H9 (cell line): ENCODE results near the gene ANAPC1. TPM values are rescaled to one million over a fixed set of nuclear protein-coding genes. Genes with fewer than 3 reads are reported as not detected.

Experiments used
- DNase-seq: peaks from one replicate; pipeline ENCODE4 v3.0.0-alpha.2; 2017
- H2AFZ ChIP-seq: one replicate; pipeline ENCODE4 v1.6.1; 2013; ENCODE audit warnings: mild to moderate bottlenecking, low read length, control low read depth, moderate library complexity
- H2AK5ac ChIP-seq: 2 replicates; pipeline ENCODE4 v1.6.1; 2013; ENCODE audit warnings: low read length, control low read depth, mixed read lengths; ENCODE audit not compliant: insufficient read length
- H2BK120ac ChIP-seq: one replicate; pipeline ENCODE4 v1.6.1; 2013; ENCODE audit warnings: low read depth, mild to moderate bottlenecking, low read length, control low read depth, inconsistent platforms; ENCODE audit not compliant: poor library complexity, severe bottlenecking
- H2BK12ac ChIP-seq: 2 replicates; pipeline ENCODE4 v1.6.1; 2013; ENCODE audit warnings: low read length, control low read depth, mixed read lengths, low read depth; ENCODE audit not compliant: insufficient read length
- H2BK15ac ChIP-seq: 2 replicates; pipeline ENCODE4 v1.6.1; 2013; ENCODE audit warnings: low read depth, low read length, control low read depth
- H2BK20ac ChIP-seq: one replicate; pipeline ENCODE4 v1.6.1; 2013; ENCODE audit warnings: low read depth, mild to moderate bottlenecking, low read length, control low read depth, inconsistent platforms; ENCODE audit not compliant: poor library complexity, severe bottlenecking
- H2BK5ac ChIP-seq: 2 replicates; pipeline ENCODE4 v1.6.1; 2013; ENCODE audit warnings: low read length, control low read depth, mixed read lengths; ENCODE audit not compliant: insufficient read length
- H3K14ac ChIP-seq: 2 replicates; pipeline ENCODE4 v1.6.1; 2013; ENCODE audit warnings: low read length, control low read depth; ENCODE audit not compliant: insufficient read depth
- H3K18ac ChIP-seq: 2 replicates; pipeline ENCODE4 v1.6.1; 2013; ENCODE audit warnings: low read depth, mild to moderate bottlenecking, mixed read lengths, low read length, control low read depth; ENCODE audit not compliant: insufficient read length
- H3K23ac ChIP-seq: 2 replicates; pipeline ENCODE4 v1.6.1; 2013; ENCODE audit warnings: low read length, control low read depth, mixed read lengths, low read depth; ENCODE audit not compliant: insufficient read length
- H3K23me2 ChIP-seq: 2 replicates; pipeline ENCODE4 v1.6.1; 2013; ENCODE audit warnings: low read depth, mild to moderate bottlenecking, mixed read lengths, low read length, control low read depth; ENCODE audit not compliant: insufficient read length, poor library complexity, severe bottlenecking
- H3K27ac ChIP-seq: 2 replicates; pipeline ENCODE4 v1.5.1; 2013; ENCODE audit warnings: low read length, control low read depth, mixed read lengths, low read depth; ENCODE audit not compliant: insufficient read length
- H3K27me3 ChIP-seq: 2 replicates; pipeline ENCODE4 v1.6.1; 2013; ENCODE audit warnings: low read length, control low read depth, inconsistent platforms; ENCODE audit not compliant: insufficient read depth
- H3K4ac ChIP-seq: 2 replicates; pipeline ENCODE4 v1.6.1; 2013; ENCODE audit warnings: low read depth, mild to moderate bottlenecking, control low read depth, inconsistent platforms, low read length, moderate library complexity
- H3K4me1 ChIP-seq: 2 replicates; pipeline ENCODE4 v1.6.1; 2013; ENCODE audit warnings: low read length, control low read depth, inconsistent platforms; ENCODE audit not compliant: insufficient read depth
- H3K4me2 ChIP-seq: 2 replicates; pipeline ENCODE4 v1.6.1; 2013; ENCODE audit warnings: low read length, control low read depth, mixed read lengths; ENCODE audit not compliant: insufficient read length, insufficient read depth
- H3K56ac ChIP-seq: 2 replicates; pipeline ENCODE4 v1.6.1; 2013; ENCODE audit warnings: low read depth, mild to moderate bottlenecking, mixed read lengths, low read length, control low read depth; ENCODE audit not compliant: insufficient read length
- H3K79me1 ChIP-seq: 2 replicates; pipeline ENCODE4 v1.6.1; 2013; ENCODE audit warnings: low read depth, mild to moderate bottlenecking, moderate library complexity, low read length, control low read depth, inconsistent platforms; ENCODE audit not compliant: insufficient read depth, poor library complexity, severe bottlenecking
- H3K79me2 ChIP-seq: 2 replicates; pipeline ENCODE4 v1.6.1; 2013; ENCODE audit warnings: low read length, control low read depth, inconsistent platforms; ENCODE audit not compliant: insufficient read depth
- H3K9ac ChIP-seq: 2 replicates; pipeline ENCODE4 v1.6.1; 2013; ENCODE audit warnings: low read length, control low read depth, mixed read lengths; ENCODE audit not compliant: insufficient read length; ENCODE audit errors: extremely low read depth
- H3K9me3 ChIP-seq: one replicate; pipeline ENCODE4 v1.6.1; 2013; ENCODE audit warnings: low read depth, low read length, inconsistent platforms; ENCODE audit not compliant: control insufficient read depth
- H3T11ph ChIP-seq: one replicate; pipeline ENCODE4 v1.6.1; 2013; ENCODE audit warnings: mild to moderate bottlenecking, low read length, control low read depth, inconsistent platforms
- H4K20me1 ChIP-seq: one replicate; pipeline ENCODE4 v1.6.1; 2013; ENCODE audit not compliant: control insufficient read depth, insufficient read length, insufficient read depth
- H4K5ac ChIP-seq: 2 replicates; pipeline ENCODE4 v1.6.1; 2013; ENCODE audit warnings: low read depth, mild to moderate bottlenecking, mixed read lengths, low read length, control low read depth; ENCODE audit not compliant: insufficient read length
- H4K8ac ChIP-seq: replicated peaks from 2 replicates; pipeline ENCODE4 v1.6.1; 2013; ENCODE audit warnings: low read length, control low read depth, mixed read lengths, low read depth; ENCODE audit not compliant: insufficient read length
- H4K91ac ChIP-seq: 2 replicates; pipeline ENCODE4 v1.6.1; 2013; ENCODE audit warnings: low read depth, mild to moderate bottlenecking, moderate library complexity, mixed read lengths, low read length, control low read depth; ENCODE audit not compliant: insufficient read length
- H3K27ac Mint-ChIP-seq, 3 experiments: 2 replicates in 2 of 3; 3 replicates in 1 of 3; pipeline ENCODE4 v1.8.0; 2020 to 2021; ENCODE audit warnings: mixed read lengths in 3 of 3, mild to moderate bottlenecking in 1 of 3, moderate library complexity in 1 of 3
- H3K27me3 Mint-ChIP-seq: 2 replicates; pipeline ENCODE4 v1.8.0; 2021; ENCODE audit warnings: low read depth, mild to moderate bottlenecking, moderate library complexity, mixed read lengths
- H3K36me3 Mint-ChIP-seq, 3 experiments: 2 replicates in 2 of 3; 3 replicates in 1 of 3; pipeline ENCODE4 v1.8.0; 2020 to 2021; ENCODE audit warnings: low read depth in 3 of 3, mixed read lengths in 3 of 3; ENCODE audit not compliant: insufficient read depth in 1 of 3
- H3K4me1 Mint-ChIP-seq, 2 experiments: 2 replicates each; pipeline ENCODE4 v1.8.0; 2020; ENCODE audit warnings: mixed read lengths in 2 of 2
- H3K4me3 Mint-ChIP-seq, 2 experiments: 2 replicates in 1 of 2; 3 replicates in 1 of 2; pipeline ENCODE4 v1.8.0; 2020 to 2021; ENCODE audit warnings: mild to moderate bottlenecking in 2 of 2, mixed read lengths in 2 of 2, moderate library complexity in 1 of 2
- H3K9me3 Mint-ChIP-seq, 2 experiments: 2 replicates in 1 of 2; 3 replicates in 1 of 2; pipeline ENCODE4 v1.8.0; 2020; ENCODE audit warnings: mild to moderate bottlenecking in 2 of 2, mixed read lengths in 2 of 2, moderate library complexity in 1 of 2
- CTCF ChIP-seq: fragments of 200-600 bp; sonication (generic); conservative IDR thresholded peaks from 3 replicates; pipeline ENCODE4 v1.8.0; 2021; ENCODE audit warnings: antibody characterized with exemption, mild to moderate bottlenecking
- WGBS: extraction: QIAGEN DNeasy Blood & Tissue Kit; methylation state at CpG from one replicate; pipeline ENCODE4 v1.1.7; 2013; ENCODE audit warnings: missing lambda C conversion rate, low lambda C conversion rate, mixed read lengths; ENCODE audit not compliant: insufficient read length; ENCODE audit errors: extremely low coverage; 5-methylcytosine and 5-hydroxymethylcytosine counted together
- total RNA-seq: library from RNA; stranded (reverse); gene quantifications from 2 replicates; pipeline ENCODE4 v1.2.1, GENCODE V29; 2021

ANAPC1 gene
- total RNA-seq, 1 experiment from 2014 or later, result 79.1 TPM

- Histone ChIP-seq H3K23ac (no peak overlapping the region), H2BK15ac (no peak overlapping the region), H4K91ac (no peak overlapping the region), H3K79me1 (no peaks in the 10 kb centered on the region), H3K4ac (no peak overlapping the region), H3K79me2 (no peaks in the 10 kb centered on the region), H3K23me2 (no peaks in the 10 kb centered on the region), H2AK5ac (no peak overlapping the region), H3K27me3 (no peaks in the 10 kb centered on the region), H3T11ph (no peak overlapping the region), H3K18ac (no peak overlapping the region), H3K56ac (no peak overlapping the region), H3K4me2 (no peak overlapping the region), H2BK120ac (no peak overlapping the region), H3K9ac (no peak overlapping the region), H2BK5ac (no peak overlapping the region), H3K14ac (no peak overlapping the region), H2BK12ac (no peak overlapping the region), H4K8ac (no peak overlapping the region), H4K20me1 (no peaks in the 10 kb centered on the region), H2AFZ (no peak overlapping the region), H2BK20ac (no peak overlapping the region), H3K4me1 (no peaks in the 10 kb centered on the region), H4K5ac (no peak overlapping the region), H3K27ac (no peak overlapping the region), H3K9me3 (no peaks in the 10 kb centered on the region)
- no peak for DNase-seq
- Mint-ChIP-seq H3K36me3 (no peaks in the 10 kb centered on the region), H3K27ac (0 out of 7 replicates have a peak overlapping the region, but pooled peaks of 1 of the 3 experiments have one; percentile 56), H3K4me3 (no peak overlapping the region), H3K27me3 (no peaks in the 10 kb centered on the region), H3K4me1 (peaks cover 4 to 7% of the 10 kb centered on the region in 2 experiments; a peak in 3 of 4 replicates), H3K9me3 (no peaks in the 10 kb centered on the region)
- WGBS, result no CpG with 5 or more reads among the region's 4 CpGs
- no peak for TF ChIP-seq CTCF
Measured at GRCh38 chr2:111923276-111923804, 39.3 kb upstream of the ANAPC1 start.
